ENCODE results near the gene EDC3.
A peak's percentile ranks its signal among the peaks of the same experiment; 100 is the strongest.
"Not testable (repeated sequence)": the region's sequence is repeated elsewhere in the genome, so short reads cannot be mapped to it uniquely, and the experiment has no call there.

EDC3 gene, protein sequence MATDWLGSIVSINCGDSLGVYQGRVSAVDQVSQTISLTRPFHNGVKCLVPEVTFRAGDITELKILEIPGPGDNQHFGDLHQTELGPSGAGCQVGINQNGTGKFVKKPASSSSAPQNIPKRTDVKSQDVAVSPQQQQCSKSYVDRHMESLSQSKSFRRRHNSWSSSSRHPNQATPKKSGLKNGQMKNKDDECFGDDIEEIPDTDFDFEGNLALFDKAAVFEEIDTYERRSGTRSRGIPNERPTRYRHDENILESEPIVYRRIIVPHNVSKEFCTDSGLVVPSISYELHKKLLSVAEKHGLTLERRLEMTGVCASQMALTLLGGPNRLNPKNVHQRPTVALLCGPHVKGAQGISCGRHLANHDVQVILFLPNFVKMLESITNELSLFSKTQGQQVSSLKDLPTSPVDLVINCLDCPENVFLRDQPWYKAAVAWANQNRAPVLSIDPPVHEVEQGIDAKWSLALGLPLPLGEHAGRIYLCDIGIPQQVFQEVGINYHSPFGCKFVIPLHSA

DNA sequence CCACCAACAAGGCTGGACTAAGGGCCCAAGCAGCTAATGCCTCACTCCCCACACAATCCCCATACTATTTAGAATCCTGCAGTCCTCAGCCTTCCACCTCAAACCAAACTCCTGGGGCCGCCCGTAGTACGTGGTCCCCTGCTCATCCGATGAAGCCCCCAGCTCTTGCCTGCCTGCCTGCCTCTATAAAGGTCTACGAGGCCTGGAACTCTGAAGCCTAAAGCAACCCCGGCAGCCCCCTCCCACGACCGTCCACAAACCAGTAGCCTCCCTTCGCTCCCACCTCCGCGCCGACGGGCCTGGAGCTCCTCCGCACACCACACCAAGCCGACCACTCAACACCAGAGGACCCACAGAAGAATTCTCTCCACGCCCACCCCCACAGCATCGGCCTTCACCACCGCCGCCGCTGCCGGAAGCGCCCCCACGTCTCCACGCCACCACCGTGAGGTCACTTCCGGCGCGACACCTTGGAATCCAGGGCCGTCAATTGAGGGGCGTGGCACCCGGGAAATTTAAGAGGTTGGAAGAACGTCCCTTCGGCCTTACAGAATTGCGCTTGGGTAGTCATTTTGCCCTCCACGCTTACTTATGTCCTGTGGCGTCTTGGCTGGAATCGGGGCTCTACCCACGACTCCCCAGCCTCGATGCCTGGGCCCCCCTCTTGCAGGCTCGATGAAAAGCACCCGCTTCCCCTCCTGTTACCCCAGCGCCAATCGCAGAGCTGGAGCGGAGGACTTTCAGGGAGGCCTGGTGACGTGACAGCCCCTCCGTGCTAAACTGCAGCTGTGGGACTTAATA is at the start of gene EDC3:
TSS of gene EDC3 (minus strand) at position 428 of the 801 bp plus-strand sequence. CDS start 20,900 bp downstream, outside the sequence.
- peak; percentile 95 for ATAC-seq

DNA sequence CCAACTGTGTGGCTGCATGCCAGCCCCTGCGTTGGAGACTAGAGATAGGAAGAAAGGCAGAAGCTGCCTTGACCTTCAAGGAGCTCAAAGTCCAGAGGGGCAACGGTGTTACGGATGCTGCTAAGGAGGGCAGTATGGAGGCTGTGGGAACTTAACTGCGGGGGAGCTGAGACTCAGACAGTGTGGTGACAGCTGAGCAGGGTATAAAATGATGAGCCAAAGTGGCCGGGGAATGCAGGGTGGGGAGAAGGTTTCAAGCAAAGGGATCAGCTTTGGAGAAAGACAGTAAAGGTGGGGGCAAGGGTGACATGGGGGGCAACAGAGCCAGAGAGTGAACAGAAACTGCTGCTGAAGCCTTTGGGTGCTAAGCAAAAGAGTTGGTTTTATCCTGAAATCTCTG is 46.6 kb upstream of the EDC3 start:
- ATAC-seq, result no peak

DNA sequence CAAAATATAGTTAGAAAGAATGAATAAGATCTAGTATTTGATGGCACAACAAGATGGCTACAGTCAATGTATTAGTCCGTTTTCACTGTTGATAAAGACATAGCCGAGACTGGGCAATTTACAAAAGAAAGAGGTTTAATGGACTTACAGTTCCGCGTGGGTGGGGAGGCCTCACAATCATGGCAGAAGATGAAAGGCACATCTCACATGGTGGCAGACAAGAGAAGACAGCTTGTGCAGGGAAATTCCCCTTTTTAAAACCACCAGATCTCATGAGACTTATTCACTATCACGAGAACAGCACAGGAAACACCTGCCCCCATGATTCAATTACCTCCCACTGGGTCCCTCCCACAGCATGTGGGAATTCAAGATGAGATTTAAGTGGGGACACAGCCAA is 42.4 kb upstream of the EDC3 start:
- not testable (repeated sequence) for ATAC-seq

DNA sequence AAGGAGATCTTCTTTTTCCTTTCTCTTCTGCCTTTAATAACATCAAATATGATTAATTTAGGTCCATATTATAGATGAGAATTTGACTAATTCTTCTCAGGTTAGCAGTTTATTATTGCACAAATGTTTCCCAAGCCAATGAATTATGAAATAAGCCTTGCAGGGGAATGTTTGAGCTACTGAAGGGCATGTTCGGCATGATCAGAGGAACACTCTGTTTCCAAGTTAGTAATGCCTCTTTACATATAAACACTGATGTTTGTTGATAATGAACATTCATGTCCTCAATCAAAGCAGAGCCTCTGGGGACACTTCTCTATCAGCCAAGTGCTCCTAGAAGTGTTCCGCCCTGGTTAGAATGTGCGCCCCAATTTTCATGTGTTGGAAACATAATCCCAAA is 39.5 kb upstream of the EDC3 start:
- no peak for ATAC-seq

DNA sequence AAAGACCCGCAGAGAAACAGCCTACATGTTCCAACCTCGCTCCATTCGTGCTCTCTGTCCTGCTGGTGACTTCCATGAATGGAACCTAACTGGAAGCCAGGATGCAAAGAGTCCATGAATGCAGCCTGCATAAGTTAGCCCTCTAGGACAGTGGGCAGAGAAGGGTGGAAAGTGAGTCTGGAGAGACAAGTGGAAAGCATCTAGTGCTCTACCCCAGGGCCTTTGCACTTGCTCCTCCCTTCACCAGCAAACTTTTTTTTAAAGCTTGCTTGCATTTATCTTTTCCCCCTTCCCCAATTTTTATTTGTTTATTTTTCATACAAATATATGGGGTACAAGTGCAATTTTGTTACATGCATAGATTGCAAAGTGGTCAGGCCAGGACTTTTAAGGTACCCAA is 37.4 kb upstream of the EDC3 start:
- no peak for ATAC-seq

DNA sequence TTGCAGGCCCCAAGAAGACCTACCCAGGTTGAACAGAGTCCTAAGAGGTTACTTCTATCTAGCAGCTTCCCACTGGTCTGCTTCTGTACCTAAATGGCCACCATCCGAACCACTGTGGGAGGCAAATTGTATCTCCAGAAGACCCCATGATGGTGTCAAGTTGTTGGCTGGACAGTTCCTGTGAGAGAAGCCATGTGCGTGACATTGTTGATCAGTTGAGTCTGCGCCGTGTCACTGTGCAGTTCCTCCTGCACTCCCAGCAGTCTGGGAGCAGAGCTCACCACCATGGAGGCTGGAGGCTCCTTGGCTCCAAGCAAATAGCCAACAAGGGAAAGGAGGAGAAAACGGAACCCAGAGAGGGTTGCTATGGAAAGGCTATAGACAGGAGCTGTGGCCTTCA is 37.0 kb upstream of the EDC3 start:
- no peak for ATAC-seq

DNA sequence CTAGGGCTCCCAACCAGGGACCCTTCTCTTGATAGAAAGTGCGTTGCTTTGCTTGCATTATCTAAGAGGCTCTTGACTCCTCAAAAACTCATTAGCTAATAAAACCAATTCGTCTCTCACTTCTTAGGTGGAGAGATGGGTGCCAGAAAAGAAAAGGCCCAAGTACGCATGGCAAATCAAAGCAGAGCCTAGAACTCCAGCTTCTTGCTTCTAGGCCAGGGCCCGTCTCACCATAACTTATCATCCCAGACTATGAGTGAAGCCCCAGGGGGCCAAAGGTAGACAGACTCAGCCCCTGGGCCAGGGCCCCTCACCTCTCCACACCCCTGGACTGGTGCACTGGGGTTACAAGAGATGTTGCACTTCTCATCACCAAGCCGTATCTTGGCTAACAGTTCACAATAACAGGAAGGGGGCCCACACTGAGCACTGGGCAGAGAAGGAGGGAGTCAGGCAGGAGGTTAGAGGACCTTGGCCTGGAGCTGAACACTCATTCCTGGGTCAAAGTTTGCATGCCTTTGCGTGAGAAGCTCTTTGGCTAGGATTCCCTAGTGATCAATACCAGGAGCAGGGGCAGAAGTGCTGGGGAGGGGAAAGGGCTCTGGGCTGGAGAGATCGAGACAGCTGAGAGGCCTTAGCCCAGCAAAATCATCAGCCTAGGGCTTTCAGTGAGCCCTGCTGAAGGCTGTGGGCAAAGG is 34.9 kb upstream of the EDC3 start:
- ATAC-seq, result no peak

DNA sequence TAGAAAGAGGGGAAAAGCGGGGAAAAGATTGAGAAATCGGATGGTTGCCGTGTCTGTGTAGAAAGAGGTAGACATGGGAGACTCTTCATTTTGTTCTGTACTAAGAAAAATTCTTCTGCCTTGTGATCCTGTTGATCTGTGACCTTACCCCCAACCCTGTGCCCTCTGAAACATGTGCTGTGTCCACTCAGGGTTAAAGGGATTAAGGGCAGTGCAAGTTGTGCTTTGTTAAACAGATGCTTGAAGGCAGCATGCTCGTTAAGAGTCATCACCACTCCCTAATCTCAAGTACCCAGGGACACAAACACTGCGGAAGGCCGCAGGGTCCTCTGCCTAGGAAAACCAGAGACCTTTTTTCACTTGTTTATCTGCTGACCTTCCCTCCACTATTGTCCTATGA is 33.5 kb upstream of the EDC3 start:
- not testable (repeated sequence) for ATAC-seq

DNA sequence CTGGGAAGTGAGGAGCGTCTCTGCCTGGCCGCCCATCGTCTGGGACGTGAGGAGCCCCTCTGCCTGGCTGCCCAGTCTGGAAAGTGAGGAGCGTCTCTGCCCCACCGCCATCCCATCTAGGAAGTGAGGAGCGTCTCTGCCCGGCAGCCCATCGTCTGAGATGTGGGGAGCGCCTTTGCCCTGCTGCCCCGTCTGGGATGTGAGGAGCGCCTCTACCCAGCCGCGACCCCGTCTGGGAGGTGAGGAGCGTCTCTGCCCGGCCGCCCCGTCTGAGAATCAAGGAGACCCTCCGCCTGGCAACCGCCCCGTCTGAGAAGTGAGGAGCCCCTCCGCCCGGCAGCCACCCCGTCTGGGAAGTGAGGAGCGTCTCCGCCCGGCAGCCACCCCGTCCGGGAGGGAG is 32.9 kb upstream of the EDC3 start:
- not testable (repeated sequence) for ATAC-seq

DNA sequence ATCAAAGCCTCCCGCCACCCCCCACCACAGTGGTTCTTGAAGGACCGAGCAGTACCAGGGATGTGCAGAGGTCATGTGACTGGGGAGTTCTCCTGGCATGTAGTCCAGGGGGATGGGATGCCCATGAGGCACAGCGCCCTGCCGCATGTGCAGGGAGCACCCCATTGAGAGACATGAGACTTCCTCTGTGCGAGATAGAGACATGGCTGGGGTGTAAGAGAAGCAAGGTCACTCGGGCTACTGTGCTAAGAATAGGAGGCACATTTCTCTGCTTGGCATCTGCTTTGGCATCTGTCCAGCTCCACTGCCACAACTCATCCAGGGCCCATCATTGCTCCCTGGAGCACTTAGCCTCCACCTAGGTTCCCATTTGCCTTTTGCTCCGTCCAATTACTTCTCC is 31.9 kb upstream of the EDC3 start:
- ATAC-seq, result no peak

DNA sequence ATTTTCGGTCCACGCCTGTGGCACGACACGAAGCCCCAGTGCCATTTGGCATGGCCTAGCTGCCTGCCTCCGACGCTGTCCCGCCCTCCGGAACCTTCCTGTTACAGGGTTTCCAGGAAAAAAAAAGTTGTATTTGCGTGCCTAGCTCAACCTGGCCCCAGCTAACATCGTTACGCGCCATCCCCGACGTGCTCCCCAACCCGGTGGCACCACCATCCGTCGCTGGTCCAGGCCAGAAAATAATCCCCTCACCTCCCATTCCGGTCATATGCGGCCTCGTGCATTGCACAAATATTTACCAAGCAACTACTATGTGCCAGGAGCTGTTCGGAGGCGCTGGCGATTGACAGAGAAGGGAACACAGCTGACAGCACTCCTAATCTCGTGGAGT is 30.9 kb upstream of the EDC3 start:
- peak; percentile 4 to 19 for ATAC-seq

DNA sequence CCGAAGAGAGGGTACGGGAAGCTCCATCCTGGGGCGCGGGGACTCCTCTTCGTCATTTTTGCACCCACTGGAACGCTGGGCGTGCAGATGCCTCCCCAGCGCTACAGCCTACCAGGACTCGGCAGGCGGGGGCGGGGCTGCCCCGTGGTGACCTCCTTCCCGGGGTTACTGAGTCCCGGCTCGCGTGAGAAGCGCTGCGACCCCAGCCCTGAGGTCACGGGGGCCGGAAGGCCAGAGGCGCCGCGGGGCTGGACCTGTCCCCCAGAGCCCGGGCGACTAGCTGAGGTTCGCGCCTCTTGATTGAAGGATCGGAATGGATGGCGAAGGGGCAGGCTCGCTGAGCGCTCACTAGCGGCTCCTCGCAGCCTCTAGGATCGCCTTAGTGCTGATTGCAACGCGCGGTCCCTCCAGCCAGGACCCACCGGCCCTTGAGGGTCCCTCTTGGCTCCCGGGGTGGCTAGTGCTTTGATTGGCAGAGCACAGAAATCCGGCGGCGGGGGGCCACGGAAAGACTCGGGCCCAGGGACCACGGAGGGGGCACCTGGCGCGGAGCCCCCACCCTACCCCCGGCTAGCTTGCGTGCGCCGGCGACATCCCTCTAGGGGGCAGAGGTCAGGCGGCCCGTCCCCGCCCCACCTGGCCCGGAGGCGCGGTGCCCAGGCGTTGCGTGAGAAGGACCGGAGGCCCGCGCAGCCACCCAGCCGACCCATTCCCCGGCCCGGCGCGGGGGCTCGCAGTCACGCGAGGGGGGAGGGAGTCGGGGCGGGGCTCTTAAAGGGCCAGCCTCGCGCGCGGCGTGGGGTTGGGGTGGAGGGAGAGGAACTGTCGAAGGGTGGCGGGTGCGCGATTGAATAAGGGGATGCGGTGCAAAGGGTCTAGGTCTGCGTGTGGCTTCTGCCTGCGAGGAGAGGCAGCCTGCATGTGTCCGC is 30.3 kb upstream of the EDC3 start:
- peak; percentile 63 to 69 for ATAC-seq

DNA sequence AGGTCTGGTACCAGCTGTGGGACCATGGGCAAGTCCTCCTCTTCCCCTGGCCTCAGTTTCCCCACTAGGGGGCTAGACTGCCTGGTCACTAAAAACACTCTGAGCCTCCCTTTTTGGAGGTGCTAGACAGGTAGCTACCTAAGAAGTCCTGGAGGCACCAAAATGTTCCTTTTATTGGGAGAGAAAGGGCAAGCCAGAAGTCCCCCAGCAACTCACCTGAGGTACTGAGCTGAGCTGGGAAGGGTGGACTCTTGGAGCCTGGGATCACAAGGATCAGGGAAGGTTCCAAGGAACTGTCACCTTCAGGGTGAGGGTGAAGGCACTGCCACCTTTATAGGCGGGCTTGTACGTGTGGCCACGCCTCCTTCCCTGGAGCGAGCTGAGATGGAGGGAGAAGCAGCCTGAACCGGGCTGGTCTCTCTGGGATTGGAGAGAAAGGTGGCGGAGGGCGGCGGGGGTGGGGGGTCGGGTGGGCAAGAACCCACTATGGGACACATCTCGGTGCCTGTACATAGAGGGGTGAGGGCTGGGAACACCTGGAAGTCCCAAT is 29.5 kb upstream of the EDC3 start, which contains the start of gene CYP1A1:
TSS of gene CYP1A1 (minus strand) at position 304 of the 550 bp plus-strand sequence. CDS start 2,431 bp downstream, outside the sequence.
- peak; percentile 33 to 39 for ATAC-seq

DNA sequence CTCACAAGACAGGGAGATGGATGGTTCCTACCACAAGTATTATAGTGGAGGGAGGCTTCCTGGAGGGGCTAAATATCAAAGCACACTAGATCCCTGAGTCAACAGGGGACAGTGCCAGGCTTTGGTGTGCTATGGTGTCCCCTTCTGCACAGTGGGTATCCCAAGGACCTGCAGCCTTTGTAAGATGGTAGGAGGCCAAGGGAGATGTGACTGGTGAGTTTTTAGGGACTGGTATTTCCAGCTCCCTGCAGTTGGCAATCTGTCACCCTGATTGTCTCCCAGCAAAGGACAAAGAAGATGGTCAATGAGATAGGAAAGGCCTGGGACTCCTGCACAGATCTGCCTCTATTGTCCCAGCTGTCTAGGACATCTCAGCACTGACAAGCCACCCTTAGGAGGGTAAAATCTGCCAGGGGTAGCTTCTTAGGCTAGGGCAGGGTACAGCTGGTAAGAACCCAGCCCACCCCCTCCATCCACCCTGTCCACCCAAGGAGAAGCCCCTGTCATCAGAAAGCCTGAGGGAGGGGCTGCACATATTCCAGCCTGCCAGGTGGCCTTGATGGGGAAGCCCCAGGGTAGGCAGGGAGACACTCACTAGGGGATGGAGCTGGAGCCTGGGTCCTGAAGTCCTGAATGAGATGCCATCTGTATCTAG is 28.9 kb upstream of the EDC3 start:
- no peak for ATAC-seq

DNA sequence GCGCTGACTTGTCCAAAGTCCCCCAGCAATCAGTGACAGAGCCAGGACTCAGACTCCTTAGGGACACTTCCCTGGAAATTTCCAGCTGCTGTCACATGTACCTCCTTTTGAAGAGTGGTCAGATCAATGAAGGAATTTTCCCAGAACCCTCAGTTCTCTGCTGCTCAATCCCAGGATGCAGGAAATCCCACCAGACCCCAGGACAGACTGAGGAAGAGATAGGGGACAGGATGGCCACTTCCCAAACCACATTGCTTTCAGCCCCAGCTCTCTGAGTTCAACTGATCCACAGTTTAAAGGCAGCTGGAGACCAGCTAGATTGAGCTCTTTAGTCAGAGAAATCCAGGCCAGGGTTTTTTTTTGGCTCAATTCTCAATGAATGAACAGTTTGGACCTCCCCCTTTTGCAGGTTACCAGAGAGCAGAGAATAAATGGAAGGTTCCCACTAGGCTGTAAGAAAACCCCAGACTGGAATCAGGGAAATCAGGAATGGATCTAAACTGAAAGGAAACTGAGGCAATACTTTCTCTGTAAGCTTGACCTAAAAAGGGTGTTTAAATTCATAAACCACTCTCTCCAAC is 28.0 kb upstream of the EDC3 start:
- peak in 1 of 2 donors; percentile 30 for ATAC-seq

DNA sequence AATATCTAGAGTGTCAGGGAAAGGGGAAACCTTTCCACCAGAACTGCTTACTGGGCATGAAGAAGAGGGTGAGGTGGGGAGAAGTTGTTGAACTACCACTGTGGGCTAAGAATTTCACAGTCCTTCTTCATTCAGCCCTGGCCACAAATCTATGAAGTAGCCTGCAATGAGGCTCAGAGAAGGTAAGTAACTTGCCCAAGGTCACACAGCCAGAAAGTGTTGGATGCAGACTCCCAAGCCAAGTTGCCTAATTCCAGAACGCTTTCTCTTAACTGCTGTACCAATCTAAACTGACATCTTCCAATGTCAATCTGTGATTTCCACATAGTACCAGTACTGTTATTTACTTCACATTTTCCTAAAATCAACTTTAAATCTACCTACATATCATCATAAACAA is 27.4 kb upstream of the EDC3 start:
- no peak for ATAC-seq

DNA sequence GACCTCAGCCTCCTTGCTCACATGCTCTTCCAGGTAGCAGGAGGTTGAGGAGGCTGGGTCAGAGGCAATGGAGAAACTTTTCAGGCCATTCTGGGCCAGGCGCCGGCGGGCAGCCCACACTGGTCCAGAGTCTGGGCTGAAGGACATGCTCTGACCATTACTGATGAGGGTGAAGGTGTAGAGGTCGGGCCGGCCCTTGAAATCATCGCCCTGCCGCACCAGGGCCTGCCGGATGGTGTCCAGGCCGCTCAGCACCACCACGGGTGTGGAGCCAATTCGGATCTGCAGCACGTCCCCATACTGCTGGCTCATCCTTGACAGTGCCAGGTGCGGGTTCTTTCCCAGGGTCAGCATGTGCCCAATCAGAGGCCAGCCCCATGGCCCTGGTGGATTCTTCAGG is 26.8 kb upstream of the EDC3 start:
- ATAC-seq, result no peak

DNA sequence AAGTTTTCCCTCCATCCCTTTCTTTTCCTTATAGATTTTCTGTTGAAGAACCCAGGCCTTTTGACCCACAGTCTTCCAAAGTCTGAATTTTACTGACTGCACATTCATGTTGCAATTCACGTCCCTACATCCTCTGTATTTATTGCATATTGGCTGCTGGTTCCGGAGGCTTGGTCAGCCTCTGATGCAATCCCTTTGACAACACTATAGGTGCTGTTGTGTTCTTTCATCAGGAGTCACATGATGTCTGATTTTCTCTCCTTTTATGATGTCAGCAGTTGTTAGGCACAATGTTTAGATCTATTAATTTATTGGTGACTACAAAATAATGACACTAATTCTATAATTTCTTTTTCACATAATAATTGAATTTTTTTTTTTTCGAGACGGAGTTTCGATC is 20.8 kb upstream of the EDC3 start:
- no peak for ATAC-seq

DNA sequence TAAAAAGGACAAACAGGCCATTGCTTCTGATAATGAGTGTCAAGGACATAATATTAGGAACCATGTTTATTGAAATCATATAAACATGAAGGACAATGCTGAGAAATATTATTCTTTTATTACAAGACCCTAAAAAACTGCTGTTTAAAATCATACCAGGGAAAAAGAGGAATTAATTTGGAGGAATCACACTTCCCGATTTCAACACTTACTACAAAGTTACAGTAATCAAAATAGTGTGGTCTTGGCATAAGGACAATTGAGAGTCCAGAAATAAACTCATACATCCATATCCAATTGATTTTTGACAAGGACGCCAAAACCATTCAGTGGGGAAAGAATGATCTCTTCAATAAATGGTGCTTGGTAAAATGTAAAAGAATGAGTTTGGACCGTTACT is 16.5 kb upstream of the EDC3 start:
- no peak for ATAC-seq

DNA sequence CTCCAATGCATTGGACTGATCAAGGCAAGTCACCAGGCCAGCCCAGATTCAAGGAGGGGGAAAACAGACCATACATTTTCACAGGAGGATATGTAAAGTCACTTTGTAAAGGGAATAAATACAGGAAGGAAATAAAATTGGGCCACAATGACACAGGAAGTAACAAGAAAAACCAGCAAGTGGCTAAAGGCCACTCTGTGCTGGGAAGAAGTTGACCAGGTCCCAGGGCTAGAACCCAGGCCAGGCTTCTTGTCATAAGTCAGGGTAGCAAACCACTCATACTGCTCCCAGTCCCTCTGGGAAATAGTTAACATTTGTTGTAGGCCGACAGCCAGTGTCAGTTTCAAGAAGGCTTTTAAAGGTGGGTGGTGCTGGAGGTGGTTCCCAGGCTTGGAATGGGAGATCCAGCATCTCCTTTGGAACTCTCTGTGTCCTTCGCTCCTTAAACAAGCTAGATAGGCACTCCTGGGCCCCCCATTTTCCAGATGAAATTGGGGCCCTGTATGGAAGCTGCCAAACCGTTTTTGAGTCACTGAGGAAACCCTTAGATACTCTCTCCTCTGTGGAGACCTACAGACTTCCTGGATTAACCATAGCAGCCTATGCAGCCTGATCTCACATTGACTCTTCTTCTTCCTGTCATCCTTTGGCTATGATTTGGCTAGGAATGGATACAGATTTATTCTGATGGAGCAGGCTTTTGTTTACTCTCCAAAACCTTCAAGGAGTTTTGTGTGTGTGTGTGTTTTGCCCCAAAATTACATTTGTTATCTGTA is 14.7 kb upstream of the EDC3 start:
- ATAC-seq, result no peak
